Kidney (tissue), 14 donors: ENCODE measurements around the gene GAS5. TPM values are rescaled to one million over a fixed set of nuclear protein-coding genes. Genes with fewer than 3 reads are reported as not detected.

Source experiments
- DNase-seq, 5 donors: peaks; one replicate each; pipeline ENCODE4 v3.0.0-alpha.2; 2013 to 2020
- FAIRE-seq: peaks from 2 replicates; lab custom pipeline; 2012; peaks lifted over from hg19 to GRCh38; lab: Jason Lieb, UNC
- H3K27ac ChIP-seq, 2 donors: one replicate each; pipeline ENCODE4 v1.7.0; 2013; ENCODE audit warnings: low read depth in 2 of 2, low read length in 2 of 2, inconsistent platforms in 1 of 2
- H3K27me3 ChIP-seq: one replicate; pipeline ENCODE4 v1.7.1; 2013; ENCODE audit warnings: low read length, inconsistent platforms; ENCODE audit not compliant: control insufficient read depth, insufficient read depth
- H3K36me3 ChIP-seq, 3 donors: one replicate each; pipeline versions ENCODE4 v1.7.0 to v1.7.1; 2013; ENCODE audit warnings: low read length in 3 of 3, control low read depth in 1 of 3, inconsistent platforms in 1 of 3; ENCODE audit not compliant: insufficient read depth in 3 of 3, control insufficient read depth in 2 of 3
- H3K4me1 ChIP-seq, 3 donors: one replicate each; pipeline versions ENCODE4 v1.7.0 to v1.7.1; 2013; ENCODE audit warnings: low read length in 3 of 3, inconsistent platforms in 1 of 3, low read depth in 1 of 3; ENCODE audit not compliant: control insufficient read depth in 2 of 3, insufficient read depth in 2 of 3
- H3K4me3 ChIP-seq, 3 donors: one replicate each; pipeline versions ENCODE4 v1.7.0 to v1.8.1; 2013; ENCODE audit warnings: low read length in 3 of 3, control low read depth in 1 of 3, inconsistent platforms in 1 of 3
- H3K9ac ChIP-seq, 3 donors: one replicate each; pipeline versions ENCODE4 v1.7.0 to v1.7.1; 2013; ENCODE audit warnings: low read length in 3 of 3, control low read depth in 1 of 3, inconsistent platforms in 1 of 3
- H3K9me3 ChIP-seq, 3 donors: one replicate each; pipeline versions ENCODE4 v1.7.0 to v1.7.1; 2013; ENCODE audit warnings: low read length in 3 of 3, control low read depth in 1 of 3, inconsistent platforms in 1 of 3; ENCODE audit not compliant: control insufficient read depth in 2 of 3, insufficient read depth in 1 of 3
- intact Hi-C: fragments of 100-400 bp; cut with DNase I; formaldehyde crosslinking; loops from one replicate; pipeline ENCODE4 v1.11.1; 2022
- polyA plus RNA-seq: library from polyadenylated mRNA; stranded (reverse); fragments of 350-450 nt; fragmentation: Illumina TruSeq; extraction: RNeasy Lipid Tissue Mini Kit (QIAGEN cat#74804); gene quantifications from one replicate; pipeline ENCODE4 v1.2.3, GENCODE V29; 2014; ENCODE audit warnings: low read depth, low replicate concordance; ENCODE audit not compliant: insufficient read depth
- total RNA-seq: library from RNA; stranded (reverse); fragmentation: NEBNext Ultra II Directional; extraction: Animal tissue kit (Norgen Biotek cat#: 25700); gene quantifications from one replicate; pipeline ENCODE4 v1.2.1, GENCODE V29; 2021
- TF ChIP-seq, protein P1 (sequence below): IDR thresholded peaks from 3 replicates; pipeline ENCODE4 v1.5.1; 2012; ENCODE audit warnings: mild to moderate bottlenecking, moderate library complexity, borderline replicate concordance; ENCODE audit not compliant: insufficient read depth; ENCODE audit errors: extremely low read depth
- donor health status: control.
- donor health status: control.
- donor health status: control.
- donor health status: control.
- donor health status: control.
- donor health status: DM: yes; HTN: yes; CAD: no.
- donor health status: Normal renal cell carcinoma (clear cell type).

Gene GAS5
- total and polyA plus RNA-seq, 2 donors from 2014 or later, result 239 to 275 TPM

DNA sequence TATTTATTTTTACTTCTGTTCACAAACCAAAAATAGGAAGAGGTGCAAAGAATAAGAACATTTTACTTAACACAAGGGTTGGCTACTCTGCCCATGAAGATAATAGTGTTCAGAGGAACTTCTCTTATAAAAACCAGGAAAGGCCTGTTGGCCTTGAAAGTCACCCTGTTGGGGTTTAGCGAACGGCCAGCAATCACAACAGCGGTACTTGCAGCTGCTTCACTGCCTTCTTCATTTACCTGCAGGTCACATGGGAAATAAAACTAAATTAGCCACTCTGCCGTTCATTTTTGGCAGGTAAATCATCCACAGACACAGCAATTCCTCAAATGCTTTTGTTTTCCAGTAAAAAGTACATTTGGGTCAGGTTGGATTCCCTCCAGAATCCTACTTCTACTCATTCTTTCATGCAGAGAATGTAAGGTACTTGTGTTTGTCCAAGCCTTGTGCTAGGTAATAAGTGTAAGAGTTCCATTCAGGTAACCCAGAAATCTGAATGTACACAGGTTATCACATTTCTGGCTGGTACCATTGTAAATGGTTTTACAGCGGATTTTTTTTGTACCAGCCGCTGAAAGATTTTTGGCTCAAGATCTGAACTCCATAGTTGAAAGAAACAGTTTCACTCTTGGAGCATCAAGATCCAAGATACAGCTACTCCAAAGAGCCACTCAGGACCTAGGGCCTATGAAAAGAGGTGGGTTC, 36.2 kb upstream of the GAS5 start:
- DNase-seq (peak in 2 of 5 donors; percentile 40 to 48), FAIRE-seq (no peak)
- Histone ChIP-seq H3K36me3 (no peaks in the 10 kb centered on the region), H3K4me1 (no peaks in the 10 kb centered on the region), H3K27ac (no peak overlapping the region), H3K4me3 (no peak overlapping the region), H3K9ac (no peak overlapping the region), H3K9me3 (no peaks in the 10 kb centered on the region), H3K27me3 (no peaks in the 10 kb centered on the region)
- intact Hi-C loops, result no loop called here
- TF ChIP-seq, protein P1, sequence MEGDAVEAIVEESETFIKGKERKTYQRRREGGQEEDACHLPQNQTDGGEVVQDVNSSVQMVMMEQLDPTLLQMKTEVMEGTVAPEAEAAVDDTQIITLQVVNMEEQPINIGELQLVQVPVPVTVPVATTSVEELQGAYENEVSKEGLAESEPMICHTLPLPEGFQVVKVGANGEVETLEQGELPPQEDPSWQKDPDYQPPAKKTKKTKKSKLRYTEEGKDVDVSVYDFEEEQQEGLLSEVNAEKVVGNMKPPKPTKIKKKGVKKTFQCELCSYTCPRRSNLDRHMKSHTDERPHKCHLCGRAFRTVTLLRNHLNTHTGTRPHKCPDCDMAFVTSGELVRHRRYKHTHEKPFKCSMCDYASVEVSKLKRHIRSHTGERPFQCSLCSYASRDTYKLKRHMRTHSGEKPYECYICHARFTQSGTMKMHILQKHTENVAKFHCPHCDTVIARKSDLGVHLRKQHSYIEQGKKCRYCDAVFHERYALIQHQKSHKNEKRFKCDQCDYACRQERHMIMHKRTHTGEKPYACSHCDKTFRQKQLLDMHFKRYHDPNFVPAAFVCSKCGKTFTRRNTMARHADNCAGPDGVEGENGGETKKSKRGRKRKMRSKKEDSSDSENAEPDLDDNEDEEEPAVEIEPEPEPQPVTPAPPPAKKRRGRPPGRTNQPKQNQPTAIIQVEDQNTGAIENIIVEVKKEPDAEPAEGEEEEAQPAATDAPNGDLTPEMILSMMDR, result no peak

- no peaks in the 10 kb centered on the region for H3K4me1 ChIP-seq
- H3K27me3 ChIP-seq, result no peaks in the 10 kb centered on the region
- no peak for FAIRE-seq
- H3K36me3 ChIP-seq, result no peaks in the 10 kb centered on the region
- no peak for DNase-seq
- no peaks in the 10 kb centered on the region for H3K9me3 ChIP-seq
- H3K27ac ChIP-seq, result no peak overlapping the region
- intact Hi-C loops, result no loop called here
- TF ChIP-seq, protein P1, result no peak
- no peak overlapping the region for H3K9ac ChIP-seq
- H3K4me3 ChIP-seq, result no peak overlapping the region
Measured at GRCh38 chr1:173900992-173901391, 33.2 kb upstream of the GAS5 start.

DNA sequence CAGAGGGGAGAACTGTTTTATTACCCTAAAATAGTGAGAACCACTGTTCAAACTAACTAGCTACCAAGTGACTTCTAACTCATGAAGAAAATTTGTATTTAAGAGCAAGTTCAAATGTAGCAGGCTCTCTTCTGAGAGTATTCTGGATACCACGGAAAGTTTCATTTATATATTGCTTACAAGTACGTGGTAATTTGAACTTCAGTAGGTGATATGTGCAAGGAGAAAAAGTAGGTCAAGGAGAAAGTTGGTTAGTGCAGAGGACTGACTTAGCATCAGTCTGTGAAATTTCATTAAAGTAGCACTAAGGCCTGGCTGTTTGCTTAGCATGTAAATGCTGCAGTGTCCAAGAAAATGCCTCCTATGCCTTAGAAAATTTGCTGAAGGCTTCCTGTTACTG, 32.6 kb upstream of the GAS5 start:
- Histone ChIP-seq H3K27ac (no peak overlapping the region), H3K9ac (no peak overlapping the region), H3K4me3 (no peak overlapping the region), H3K9me3 (no peaks in the 10 kb centered on the region), H3K4me1 (no peaks in the 10 kb centered on the region), H3K36me3 (no peaks in the 10 kb centered on the region), H3K27me3 (no peaks in the 10 kb centered on the region)
- DNase-seq, result no peak
- FAIRE-seq, result no peak
- intact Hi-C loops, result no loop called here
- TF ChIP-seq, protein P1, result no peak

DNA sequence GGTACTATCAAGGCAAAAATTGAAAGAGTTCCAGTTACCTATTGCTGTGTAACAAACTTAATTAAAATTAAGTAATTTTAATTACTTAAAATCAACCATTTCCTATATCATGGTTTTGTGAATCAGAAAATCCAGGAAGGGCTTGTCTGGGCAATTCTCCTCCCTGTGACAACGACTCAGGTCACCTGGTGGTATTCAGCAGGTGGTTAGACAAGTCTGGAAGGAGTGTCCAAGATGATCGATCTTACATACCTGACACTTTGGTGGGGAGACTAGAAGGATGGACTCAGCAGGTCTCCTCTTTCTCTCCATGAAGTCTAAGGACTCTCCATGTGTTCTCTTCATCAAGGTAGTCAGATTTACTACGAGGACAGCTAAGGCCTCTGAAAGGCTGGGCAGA, 26.4 kb upstream of the GAS5 start:
- TF ChIP-seq, protein P1, result no peak
- Histone ChIP-seq H3K27ac (no peak overlapping the region), H3K4me1 (no peaks in the 10 kb centered on the region), H3K4me3 (no peak overlapping the region), H3K27me3 (no peaks in the 10 kb centered on the region), H3K9ac (no peak overlapping the region), H3K9me3 (no peaks in the 10 kb centered on the region), H3K36me3 (peaks cover 0 to 2% (median 0%) of the 10 kb centered on the region in 3 donors)
- intact Hi-C loops, result no loop called here
- FAIRE-seq (no peak), DNase-seq (no peak)
